HEK293 (cell line): ENCODE results near the gene TRIM65.

ENCODE experiments used
- CTCF ChIA-PET: fragments of 350-600 bp; formaldehyde crosslinking; extraction: SDS; loops from one replicate; lab custom pipeline; 2021; ENCODE audit warnings: antibody characterized with exemption; lab: Yijun Ruan, JAX
- POLR2A ChIA-PET: fragments of 300-600 bp; formaldehyde crosslinking; extraction: SDS; loops from one replicate; lab custom pipeline; 2020; ENCODE audit warnings: antibody characterized with exemption, inconsistent platforms; lab: Yijun Ruan, JAX
- H3K27ac ChIP-seq: fragments of 200-500 bp; sonication (Bioruptor generic); 2 replicates; pipeline ENCODE4 v1.5.1; 2014; ENCODE audit warnings: low read depth, low read length, control low read depth, inconsistent platforms; ENCODE audit errors: extremely low read depth
- H3K36me3 ChIP-seq, 2 experiments: fragments of 200-500 bp in 1 of 2; sonication (Bioruptor generic) in 1 of 2; 1 replicate in 1 of 2; 2 replicates in 1 of 2; pipeline ENCODE4 v1.5.1; 2014 to 2017; ENCODE audit warnings: inconsistent platforms in 2 of 2, low read length in 2 of 2; ENCODE audit not compliant: control insufficient read depth in 2 of 2, insufficient read depth in 1 of 2
- H3K4me1 ChIP-seq: fragments of 200-500 bp; sonication (Bioruptor generic); 2 replicates; pipeline ENCODE4 v1.5.1; 2014; ENCODE audit warnings: mild to moderate bottlenecking, low read length, inconsistent platforms; ENCODE audit not compliant: control insufficient read depth, insufficient read depth
- H3K4me3 ChIP-seq: 2 replicates; pipeline ENCODE4 v1.5.1; 2011; ENCODE audit warnings: low read depth, mild to moderate bottlenecking, control low read depth, low read length, moderate library complexity
- H3K9me3 ChIP-seq: fragments of 200-500 bp; sonication (Bioruptor generic); 2 replicates; pipeline ENCODE4 v1.5.1; 2014; ENCODE audit warnings: low read depth, low read length, inconsistent platforms; ENCODE audit not compliant: control insufficient read depth, insufficient read depth
- EGR2 ChIP-seq: fragments of 450-650 bp; formaldehyde crosslinking; IDR thresholded peaks from 2 replicates; pipeline ENCODE4 v1.5.1; 2016; ENCODE audit warnings: low read depth, missing biosample characterization, missing genetic modification characterization
- KLF1 ChIP-seq: fragments of 450-650 bp; formaldehyde crosslinking; IDR thresholded peaks from 2 replicates; pipeline ENCODE4 v1.5.1; 2016; ENCODE audit warnings: missing biosample characterization, missing genetic modification characterization
- KLF8 ChIP-seq: fragments of 450-650 bp; formaldehyde crosslinking; IDR thresholded peaks from 2 replicates; pipeline ENCODE4 v1.5.1; 2016; ENCODE audit warnings: missing biosample characterization, missing genetic modification characterization
- OSR2 ChIP-seq: fragments of 450-650 bp; formaldehyde crosslinking; IDR thresholded peaks from 2 replicates; pipeline ENCODE4 v1.5.1; 2016; ENCODE audit warnings: missing biosample characterization, missing genetic modification characterization
- PRDM1 ChIP-seq: fragments of 450-650 bp; formaldehyde crosslinking; IDR thresholded peaks from 2 replicates; pipeline ENCODE4; 2016; ENCODE audit warnings: missing biosample characterization, missing genetic modification characterization
- SCRT2 ChIP-seq: fragments of 450-650 bp; formaldehyde crosslinking; IDR thresholded peaks from 2 replicates; pipeline ENCODE4 v1.5.1; 2016; ENCODE audit warnings: missing biosample characterization, missing genetic modification characterization
- WT1 ChIP-seq: fragments of 450-650 bp; formaldehyde crosslinking; IDR thresholded peaks from 2 replicates; pipeline ENCODE4 v1.5.1; 2016; ENCODE audit warnings: missing biosample characterization, missing genetic modification characterization
- ZFHX2 ChIP-seq: fragments of 450-650 bp; formaldehyde crosslinking; conservative IDR thresholded peaks from 2 replicates; pipeline ENCODE4 v1.5.1; 2016; ENCODE audit warnings: missing biosample characterization, missing genetic modification characterization
- ZNF112 ChIP-seq: fragments of 450-650 bp; formaldehyde crosslinking; IDR thresholded peaks from 2 replicates; pipeline ENCODE4 v1.5.0; 2017; ENCODE audit warnings: missing biosample characterization, missing genetic modification characterization
- ZNF623 ChIP-seq: fragments of 450-650 bp; formaldehyde crosslinking; IDR thresholded peaks from 2 replicates; pipeline ENCODE4 v1.5.1; 2016; ENCODE audit warnings: missing biosample characterization, missing genetic modification characterization
- TF ChIP-seq, protein P1 (sequence below): fragments of 450-650 bp; formaldehyde crosslinking; IDR thresholded peaks from 2 replicates; pipeline ENCODE4 v1.5.1; 2016; ENCODE audit warnings: missing biosample characterization, missing genetic modification characterization
- TF ChIP-seq, protein P2 (sequence below): fragments of 450-650 bp; formaldehyde crosslinking; IDR thresholded peaks from 2 replicates; pipeline ENCODE4 v1.5.1; 2016; ENCODE audit warnings: missing biosample characterization, missing genetic modification characterization
- TF ChIP-seq, protein P3 (sequence below): fragments of 450-650 bp; formaldehyde crosslinking; IDR thresholded peaks from 2 replicates; pipeline ENCODE4 v1.5.1; 2016; ENCODE audit warnings: missing biosample characterization, missing genetic modification characterization

The TRIM65 gene

DNA sequence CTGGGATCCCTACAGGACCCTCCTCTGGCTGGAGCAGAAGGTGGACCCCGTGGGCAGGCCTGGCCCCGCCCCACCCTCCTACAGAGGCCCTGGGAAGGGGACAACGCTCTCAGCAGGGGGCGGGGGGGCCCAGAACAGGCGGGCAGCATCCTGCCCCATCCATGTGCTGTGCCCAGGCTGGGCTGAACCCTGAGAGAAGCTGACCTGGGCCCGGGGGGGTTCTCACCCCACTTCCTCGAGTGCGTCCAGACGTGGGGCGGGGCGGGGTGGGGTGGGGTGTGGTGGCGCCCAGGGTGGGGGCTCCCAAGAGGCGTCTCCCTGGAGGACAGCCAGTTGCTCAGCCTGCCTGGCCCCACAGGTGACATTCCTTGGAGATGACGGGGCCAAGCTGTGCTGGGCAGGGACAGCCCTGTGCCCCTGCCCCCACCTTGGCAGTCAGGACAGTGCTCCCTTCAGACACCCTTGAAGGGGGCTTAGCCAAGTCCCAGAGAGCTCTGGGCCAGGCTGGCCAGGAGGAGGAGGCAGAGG is 52.2 kb downstream of the TRIM65 start:
- Histone ChIP-seq H3K27ac (no peak overlapping the region), H3K9me3 (no peaks in the 10 kb centered on the region), H3K4me3 (no peak overlapping the region), H3K4me1 (no peaks in the 10 kb centered on the region; the same call in 1 of the 2 replicates), H3K36me3 (peaks cover 0 to 38% of the 10 kb centered on the region in 2 experiments; a peak in 1 of 3 replicates)
- CTCF ChIA-PET: interaction anchor here (0.7 to 5.5 kb wide), 12 partner anchors 8 to 61 kb away, joined by 3 to 40 read pairs (median 5); partner anchors contain the start of gene WBP2
- TF ChIP-seq KLF1 (peak; percentile 97), KLF8 (tag by site-specific recombination) (peak; percentile 27; the same call in 1 of the 2 replicates), EGR2 (0 out of 2 replicates have a peak, but pooled peaks have one; percentile 5), ZFHX2 (tag by site-specific recombination) (peak; percentile 43), SCRT2 (peak; percentile 53), WT1 (no peak), ZNF112 (tag by site-specific recombination) (no peak), OSR2 (no peak)
- TF ChIP-seq, protein P1, sequence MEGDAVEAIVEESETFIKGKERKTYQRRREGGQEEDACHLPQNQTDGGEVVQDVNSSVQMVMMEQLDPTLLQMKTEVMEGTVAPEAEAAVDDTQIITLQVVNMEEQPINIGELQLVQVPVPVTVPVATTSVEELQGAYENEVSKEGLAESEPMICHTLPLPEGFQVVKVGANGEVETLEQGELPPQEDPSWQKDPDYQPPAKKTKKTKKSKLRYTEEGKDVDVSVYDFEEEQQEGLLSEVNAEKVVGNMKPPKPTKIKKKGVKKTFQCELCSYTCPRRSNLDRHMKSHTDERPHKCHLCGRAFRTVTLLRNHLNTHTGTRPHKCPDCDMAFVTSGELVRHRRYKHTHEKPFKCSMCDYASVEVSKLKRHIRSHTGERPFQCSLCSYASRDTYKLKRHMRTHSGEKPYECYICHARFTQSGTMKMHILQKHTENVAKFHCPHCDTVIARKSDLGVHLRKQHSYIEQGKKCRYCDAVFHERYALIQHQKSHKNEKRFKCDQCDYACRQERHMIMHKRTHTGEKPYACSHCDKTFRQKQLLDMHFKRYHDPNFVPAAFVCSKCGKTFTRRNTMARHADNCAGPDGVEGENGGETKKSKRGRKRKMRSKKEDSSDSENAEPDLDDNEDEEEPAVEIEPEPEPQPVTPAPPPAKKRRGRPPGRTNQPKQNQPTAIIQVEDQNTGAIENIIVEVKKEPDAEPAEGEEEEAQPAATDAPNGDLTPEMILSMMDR: no peak
- TF ChIP-seq, protein P2, sequence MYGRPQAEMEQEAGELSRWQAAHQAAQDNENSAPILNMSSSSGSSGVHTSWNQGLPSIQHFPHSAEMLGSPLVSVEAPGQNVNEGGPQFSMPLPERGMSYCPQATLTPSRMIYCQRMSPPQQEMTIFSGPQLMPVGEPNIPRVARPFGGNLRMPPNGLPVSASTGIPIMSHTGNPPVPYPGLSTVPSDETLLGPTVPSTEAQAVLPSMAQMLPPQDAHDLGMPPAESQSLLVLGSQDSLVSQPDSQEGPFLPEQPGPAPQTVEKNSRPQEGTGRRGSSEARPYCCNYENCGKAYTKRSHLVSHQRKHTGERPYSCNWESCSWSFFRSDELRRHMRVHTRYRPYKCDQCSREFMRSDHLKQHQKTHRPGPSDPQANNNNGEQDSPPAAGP (tag by site-specific recombination): no peak
- TF ChIP-seq, protein P3, sequence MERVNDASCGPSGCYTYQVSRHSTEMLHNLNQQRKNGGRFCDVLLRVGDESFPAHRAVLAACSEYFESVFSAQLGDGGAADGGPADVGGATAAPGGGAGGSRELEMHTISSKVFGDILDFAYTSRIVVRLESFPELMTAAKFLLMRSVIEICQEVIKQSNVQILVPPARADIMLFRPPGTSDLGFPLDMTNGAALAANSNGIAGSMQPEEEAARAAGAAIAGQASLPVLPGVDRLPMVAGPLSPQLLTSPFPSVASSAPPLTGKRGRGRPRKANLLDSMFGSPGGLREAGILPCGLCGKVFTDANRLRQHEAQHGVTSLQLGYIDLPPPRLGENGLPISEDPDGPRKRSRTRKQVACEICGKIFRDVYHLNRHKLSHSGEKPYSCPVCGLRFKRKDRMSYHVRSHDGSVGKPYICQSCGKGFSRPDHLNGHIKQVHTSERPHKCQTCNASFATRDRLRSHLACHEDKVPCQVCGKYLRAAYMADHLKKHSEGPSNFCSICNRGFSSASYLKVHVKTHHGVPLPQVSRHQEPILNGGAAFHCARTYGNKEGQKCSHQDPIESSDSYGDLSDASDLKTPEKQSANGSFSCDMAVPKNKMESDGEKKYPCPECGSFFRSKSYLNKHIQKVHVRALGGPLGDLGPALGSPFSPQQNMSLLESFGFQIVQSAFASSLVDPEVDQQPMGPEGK (tag by site-specific recombination): peak; percentile 18; the same call in 1 of the 2 replicates
- POLR2A ChIA-PET: interaction anchor here (0.5 to 3.2 kb wide), 8 partner anchors 9 to 144 kb away, joined by 3 to 28 read pairs (median 5); partner anchors contain the start of genes TRIM47 and WBP2

DNA sequence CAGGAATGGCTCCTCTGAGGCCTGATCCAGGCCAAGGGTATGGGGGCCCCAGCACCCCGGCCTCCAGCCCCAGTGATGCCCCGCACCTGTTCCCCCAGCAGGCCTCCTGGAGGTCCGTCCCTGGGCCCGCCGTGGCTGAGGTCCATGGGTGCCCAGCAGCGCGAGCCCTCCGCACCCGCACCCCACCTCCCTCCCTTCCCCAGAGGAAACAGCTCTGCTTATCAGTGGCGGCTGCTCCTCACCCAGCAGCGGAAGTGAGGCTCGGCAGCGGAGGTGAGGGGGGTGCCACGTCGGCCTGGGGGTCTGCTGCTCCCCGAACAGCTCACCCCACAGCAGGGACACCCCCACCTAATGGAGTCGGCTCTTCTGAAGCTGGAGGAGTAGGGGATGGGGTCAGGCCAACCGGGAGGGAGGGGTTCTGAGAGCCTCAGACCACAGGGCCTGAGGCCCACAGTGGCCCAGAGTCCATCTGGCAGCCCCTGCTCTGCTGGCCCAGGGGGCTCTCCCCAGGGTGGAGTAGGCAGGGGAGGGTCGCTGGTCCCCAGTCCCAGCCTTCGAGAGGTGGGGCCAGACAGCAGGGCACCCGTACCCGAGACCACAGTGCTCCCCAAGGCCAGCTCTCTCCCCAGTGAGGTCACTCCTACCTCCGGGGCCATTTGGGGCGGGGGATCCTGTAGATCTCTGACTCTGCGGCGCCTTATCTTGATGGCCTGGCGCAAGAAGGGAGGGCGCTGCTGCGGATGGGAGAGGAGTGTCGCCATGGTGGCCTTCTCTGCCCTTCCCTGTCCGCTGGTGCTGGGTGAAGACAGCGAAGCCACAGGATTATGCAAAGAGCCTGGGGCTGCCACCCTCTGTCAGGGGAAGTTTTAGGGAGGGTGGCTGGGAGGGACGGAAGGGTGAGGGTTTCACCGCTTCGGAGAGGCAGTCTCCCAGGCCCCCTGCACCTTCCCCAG is 52.9 kb downstream of the TRIM65 start, which contains the start of gene UNC13D:
Gene UNC13D, minus strand, starts transcription at position 828 of the 953 bp plus-strand sequence. Its CDS starts 67 bp downstream, at position 761.
- no peaks in the 10 kb centered on the region; the same call in 1 of the 2 replicates for H3K4me1 ChIP-seq
- no peak within 1 kb of the TSS for H3K27ac ChIP-seq
- ChIA-PET POLR2A (interaction anchor here (0.5 to 3.2 kb wide), 6 partner anchors 10 to 246 kb away, joined by 3 to 28 read pairs (median 4); partner anchors contain the start of gene WBP2), CTCF (interaction anchor here (0.6 to 5.5 kb wide), 4 partner anchors 17 to 61 kb away, joined by 3 to 40 read pairs (median 4); no protein-coding TSS in a partner anchor)
- peaks cover 0 to 31% of the 10 kb centered on the region in 2 experiments; a peak in 1 of 3 replicates for H3K36me3 ChIP-seq
- no peaks in the 10 kb centered on the region for H3K9me3 ChIP-seq
- peak; percentile 93 for TF ChIP-seq ZNF623 (tag by site-specific recombination)
- no peak for TF ChIP-seq PRDM1 (tag by site-specific recombination)
- TF ChIP-seq, protein P2 (tag by site-specific recombination): peak; percentile 24; the same call in 1 of the 2 replicates
- TF ChIP-seq, all 188 proteins: peak for 2
- no peak within 1 kb of the TSS for H3K4me3 ChIP-seq
